SK-N-SH (cell line): ENCODE data around the gene SCAMP3. TPM values are rescaled to one million over a fixed set of nuclear protein-coding genes. Genes with fewer than 3 reads are reported as not detected.
"Not testable (repeated sequence)": the region's sequence is repeated elsewhere in the genome, so short reads cannot be mapped to it uniquely, and the experiment has no call there.

Source experiments
- CTCF ChIA-PET: fragments of 300-600, 350-600 bp; formaldehyde crosslinking; extraction: SDS; loops from one replicate; lab custom pipeline; 2021; lab: Yijun Ruan, JAX
- POLR2A ChIA-PET: fragments of 350-600 bp; sonication (Branson Sonifier 250); formaldehyde crosslinking; extraction: SDS; loops from one replicate; lab custom pipeline; 2020; ENCODE audit warnings: antibody characterized with exemption, inconsistent platforms; lab: Yijun Ruan, JAX
- DNase-seq: peaks from one replicate; pipeline ENCODE4 v3.0.0; 2012
- H2AFZ ChIP-seq: fragments of 200-600 bp; sonication (generic); 2 replicates; pipeline ENCODE4 v1.8.1; 2016; ENCODE audit warnings: antibody characterized with exemption, mild to moderate bottlenecking, low read depth
- H3F3A ChIP-seq: fragments of 200-600 bp; sonication (generic); replicated peaks from 2 replicates; pipeline ENCODE3; 2016; ENCODE audit warnings: antibody characterized with exemption, mild to moderate bottlenecking; ENCODE audit not compliant: insufficient read depth
- H3K27ac ChIP-seq, 2 experiments: fragments of 200-500 bp in 1 of 2; fragments of 200-600 bp in 1 of 2; sonication (Bioruptor generic) in 1 of 2; sonication (generic), shearing (Covaris generic) in 1 of 2; 2 replicates each; pipeline versions ENCODE4 v1.5.1 to v1.6.1; 2014 to 2016; ENCODE audit warnings: low read depth in 2 of 2, inconsistent platforms in 1 of 2, low read length in 1 of 2, mild to moderate bottlenecking in 1 of 2, mixed read lengths in 1 of 2
- H3K27me3 ChIP-seq: fragments of 200-600 bp; sonication (generic), shearing (Covaris generic); 2 replicates; pipeline ENCODE4 v1.6.1; 2016; ENCODE audit warnings: mixed run types; ENCODE audit not compliant: insufficient read depth
- H3K36me3 ChIP-seq, 2 experiments: fragments of 200-500 bp in 1 of 2; fragments of 200-600 bp in 1 of 2; sonication (Bioruptor generic) in 1 of 2; sonication (generic) in 1 of 2; replicated peaks in 1 of 2; 2 replicates each; pipeline versions ENCODE3 to v1.5.1; 2014 to 2016; ENCODE audit warnings: low read length in 1 of 2, mild to moderate bottlenecking in 1 of 2; ENCODE audit not compliant: insufficient read depth in 2 of 2, control insufficient read depth in 1 of 2
- H3K4me1 ChIP-seq, 2 experiments: fragments of 200-500 bp in 1 of 2; fragments of 200-600 bp in 1 of 2; sonication (Bioruptor generic) in 1 of 2; sonication (generic), shearing (Covaris generic) in 1 of 2; 2 replicates each; pipeline versions ENCODE4 v1.5.1 to v1.6.1; 2014 to 2016; ENCODE audit warnings: low read depth in 1 of 2, low read length in 1 of 2, mixed run types in 1 of 2; ENCODE audit not compliant: insufficient read depth in 2 of 2, control insufficient read depth in 1 of 2
- H3K4me2 ChIP-seq: fragments of 200-600 bp; sonication (generic), shearing (Covaris generic); 2 replicates; pipeline ENCODE4 v1.6.1; 2017; ENCODE audit warnings: mixed run types
- H3K4me3 ChIP-seq, 2 experiments: fragments of 200-500 bp in 1 of 2; fragments of 200-600 bp in 1 of 2; sonication (Bioruptor generic) in 1 of 2; sonication (generic), shearing (Covaris generic) in 1 of 2; 2 replicates each; pipeline versions ENCODE4 v1.5.1 to v1.8.1; 2014 to 2016; ENCODE audit warnings: low read depth in 2 of 2, inconsistent platforms in 1 of 2, low read length in 1 of 2, mild to moderate bottlenecking in 1 of 2, mixed read lengths in 1 of 2, moderate library complexity in 1 of 2
- H3K79me2 ChIP-seq: fragments of 200-600 bp; sonication (generic); 2 replicates; pipeline ENCODE4 v1.8.1; 2017; ENCODE audit warnings: mild to moderate bottlenecking; ENCODE audit not compliant: insufficient read depth
- H3K9ac ChIP-seq: fragments of 200-600 bp; sonication (generic); 2 replicates; pipeline ENCODE4 v1.6.1; 2017; ENCODE audit warnings: mixed run types
- H3K9me2 ChIP-seq: fragments of 200-600 bp; sonication (generic); 2 replicates; pipeline ENCODE4 v1.6.1; 2017; ENCODE audit warnings: mixed run types
- H3K9me3 ChIP-seq: fragments of 200-600 bp; sonication (generic); 2 replicates; pipeline ENCODE4 v1.6.1; 2017; ENCODE audit warnings: mixed run types, mild to moderate bottlenecking, moderate library complexity
- H4K20me1 ChIP-seq: fragments of 200-600 bp; sonication (generic); 2 replicates; pipeline ENCODE4 v1.6.1; 2017; ENCODE audit warnings: mild to moderate bottlenecking, mixed run types; ENCODE audit not compliant: insufficient read depth
- CHD2 ChIP-seq: fragments of 150-350 bp; IDR thresholded peaks from 2 replicates; pipeline ENCODE4 v1.6.1; 2018; ENCODE audit warnings: low read length; ENCODE audit not compliant: partially characterized antibody
- CTCF ChIP-seq: fragments of 200-600 bp; sonication (generic); IDR thresholded peaks from 2 replicates; pipeline ENCODE4 v1.6.1; 2017; ENCODE audit warnings: antibody characterized with exemption, mild to moderate bottlenecking, moderate library complexity
- ELF1 ChIP-seq: IDR thresholded peaks from 2 replicates; pipeline ENCODE4 v1.4.0; 2012
- EZH2phosphoT487 ChIP-seq: fragments of 200-600 bp; sonication (generic); IDR thresholded peaks from 2 replicates; pipeline ENCODE4 v1.6.1; 2017; ENCODE audit warnings: low read depth, mixed run types, mild to moderate bottlenecking, antibody characterized with exemption, moderate library complexity, borderline replicate concordance
- FOXJ3 ChIP-seq: sonication (generic); formaldehyde crosslinking; IDR thresholded peaks from 2 replicates; pipeline ENCODE4 v1.5.1; 2020; ENCODE audit warnings: mild to moderate bottlenecking, missing genetic modification reagents
- FOXM1 ChIP-seq: IDR thresholded peaks from 2 replicates; pipeline ENCODE4 v1.4.0; 2012; ENCODE audit warnings: low read depth, mild to moderate bottlenecking
- GATA2 ChIP-seq: sonication (generic); formaldehyde crosslinking; IDR thresholded peaks from 2 replicates; pipeline ENCODE4 v1.5.0; 2020; ENCODE audit warnings: mild to moderate bottlenecking, missing genetic modification reagents
- JUND ChIP-seq: IDR thresholded peaks from 2 replicates; pipeline ENCODE4 v1.4.0; 2012
- MAX ChIP-seq: IDR thresholded peaks from 2 replicates; pipeline ENCODE4 v1.4.0; 2012; ENCODE audit warnings: low read depth
- MEF2A ChIP-seq: IDR thresholded peaks from 2 replicates; pipeline ENCODE4 v1.4.0; 2012; ENCODE audit warnings: low read depth, borderline replicate concordance
- MXI1 ChIP-seq: IDR thresholded peaks from 2 replicates; pipeline ENCODE4 v1.6.1; 2012; ENCODE audit warnings: mild to moderate bottlenecking, low read depth, low read length, improper control_type of control experiment
- NFIC ChIP-seq: IDR thresholded peaks from 2 replicates; pipeline ENCODE4 v1.4.0; 2012; ENCODE audit warnings: borderline replicate concordance
- NRF1 ChIP-seq: IDR thresholded peaks from 2 replicates; pipeline ENCODE4 v1.6.1; 2012; ENCODE audit warnings: low read depth, mild to moderate bottlenecking, low read length
- PBX3 ChIP-seq: IDR thresholded peaks from 2 replicates; pipeline ENCODE4; 2012
- RAD21 ChIP-seq: IDR thresholded peaks from 2 replicates; pipeline ENCODE4 v1.6.1; 2012; ENCODE audit warnings: mild to moderate bottlenecking, low read length
- REST ChIP-seq: IDR thresholded peaks from 2 replicates; pipeline ENCODE4 v1.6.1; 2012; ENCODE audit warnings: mild to moderate bottlenecking, low read depth, low read length, moderate library complexity
- RXRA ChIP-seq: IDR thresholded peaks from 2 replicates; pipeline ENCODE4 v1.4.0; 2012; ENCODE audit warnings: low read depth, mild to moderate bottlenecking, borderline replicate concordance
- SMC3 ChIP-seq: IDR thresholded peaks from 2 replicates; pipeline ENCODE4 v1.6.1; 2012; ENCODE audit warnings: low read depth, low read length, improper control_type of control experiment
- USF2 ChIP-seq: fragments of 150-350 bp; IDR thresholded peaks from 2 replicates; pipeline ENCODE4 v1.6.1; 2017; ENCODE audit warnings: antibody characterized with exemption, low read length, low read depth, borderline replicate concordance
- WGBS: methylation state at CpG from one replicate; pipeline ENCODE4 v1.1.6; 2017; ENCODE audit warnings: low lambda C conversion rate; 5-methylcytosine and 5-hydroxymethylcytosine counted together
- polyA plus RNA-seq, 3 experiments: library from polyadenylated mRNA; depleted of rRNA; stranded (reverse); fragments of >200 nt; gene quantifications; 2 replicates each; pipeline ENCODE4 v1.2.3, GENCODE V29; 2012

SCAMP3 gene
- polyA plus RNA-seq, 1 of the 3 experiments (the other 2 are of a cell fraction) = 193 TPM

GRCh38 chr1:155293086-155293749 is 31.1 kb upstream of the SCAMP3 start:
- no peaks in the 10 kb centered on the region for H3K36me3 ChIP-seq
- POLR2A ChIA-PET = no interaction called here
- H3K79me2 ChIP-seq = no peaks in the 10 kb centered on the region
- H3K9ac ChIP-seq = no peak overlapping the region
- CTCF ChIA-PET = interaction anchor here (0.9 to 2.0 kb wide), 4 partner anchors 12 to 49 kb away, joined by 3 to 10 read pairs (median 4); no protein-coding TSS in a partner anchor
- H3K9me3 ChIP-seq = no peaks in the 10 kb centered on the region
- H2AFZ ChIP-seq = no peak overlapping the region
- H3K4me2 ChIP-seq = no peak overlapping the region
- no peak overlapping the region for H3K4me3 ChIP-seq
- H3K4me1 ChIP-seq = no peaks in the 10 kb centered on the region
- 72% methylated on average over 14 of the region's 17 CpGs for WGBS
- H3K27me3 ChIP-seq = no peaks in the 10 kb centered on the region
- H3K27ac ChIP-seq = no peak overlapping the region
- DNase-seq = no peak
- TF ChIP-seq MXI1 = no peak
- TF ChIP-seq CTCF = no peak
- TF ChIP-seq FOXJ3 = no peak
- no peak for TF ChIP-seq MEF2A
- no peak for TF ChIP-seq RAD21
- TF ChIP-seq EZH2phosphoT487 = no peak
- no peak for TF ChIP-seq ELF1
- no peak for TF ChIP-seq PBX3
- no peak for TF ChIP-seq CHD2
- no peak for TF ChIP-seq REST
- no peak for TF ChIP-seq FOXM1
- no peak for TF ChIP-seq RXRA
- TF ChIP-seq JUND = no peak
- TF ChIP-seq NFIC = no peak
- no peak for TF ChIP-seq SMC3
- TF ChIP-seq NRF1 = no peak
- no peak for TF ChIP-seq GATA2 (CRISPR knock-in tag)
- TF ChIP-seq USF2 = no peak
- TF ChIP-seq MAX = no peak
- H3F3A ChIP-seq = no peaks in the 10 kb centered on the region
- no peaks in the 10 kb centered on the region for H3K9me2 ChIP-seq
- H4K20me1 ChIP-seq = no peaks in the 10 kb centered on the region

- H3K27me3 ChIP-seq, H3K9me3 ChIP-seq, H3K4me3 ChIP-seq, H2AFZ ChIP-seq, H3K9me2 ChIP-seq, H3K4me1 ChIP-seq, H3F3A ChIP-seq, H3K36me3 ChIP-seq, H4K20me1 ChIP-seq, H3K4me2 ChIP-seq, H3K27ac ChIP-seq, DNase-seq, H3K79me2 ChIP-seq, H3K9ac ChIP-seq, POLR2A ChIA-PET: not testable (repeated sequence)
- 75% methylated on average over 8 of the region's 10 CpGs for WGBS
- CTCF ChIA-PET = interaction anchor here (1.8 kb wide), 1 partner anchor 12 kb away, joined by 8 read pairs; no protein-coding TSS in a partner anchor
Observed at GRCh38 chr1:155291006-155291405, 28.8 kb upstream of the SCAMP3 start.
